A549 (cell line): ENCODE results near the gene HDAC5. TPM values are rescaled to one million over a fixed set of nuclear protein-coding genes. Genes with fewer than 3 reads are reported as not detected.

Experiments
- ATAC-seq, 2 experiments: fragments of 200-7000 bp in 1 of 2; fragments of >200 bp in 1 of 2; cut with Nextera tagmentation in 1 of 2; cut with Tn5 transposase in 1 of 2; 3 replicates each; pipeline versions ENCODE4 v1.8.0 to v1.9.1; 2018 to 2020; ENCODE audit warnings: mild to moderate bottlenecking in 1 of 2, moderate library complexity in 1 of 2
- CTCF ChIA-PET: fragments of 300-600 bp; sonication (Branson Sonifier 250); formaldehyde crosslinking; extraction: SDS; loops from one replicate; lab custom pipeline; 2021; ENCODE audit warnings: antibody characterized with exemption, inconsistent platforms; lab: Yijun Ruan, JAX
- POLR2A ChIA-PET: fragments of 350-600 bp; formaldehyde crosslinking; extraction: SDS; loops from one replicate; lab custom pipeline; 2021; ENCODE audit warnings: antibody characterized with exemption, inconsistent platforms; lab: Yijun Ruan, JAX
- DNase-seq, 2 experiments: peaks; one replicate each; pipeline versions ENCODE4 v3.0.0 to v3.0.0-alpha.2; 2011 to 2016; ENCODE audit warnings: low read depth in 1 of 2, low spot score in 1 of 2
- FAIRE-seq: peaks from 2 replicates; lab custom pipeline; 2011; peaks lifted over from hg19 to GRCh38; lab: Jason Lieb, UNC
- H3K27ac ChIP-seq, 2 experiments: fragments of >200 bp; sonication (Bioruptor Twin); formaldehyde crosslinking; 3 replicates each; pipeline ENCODE4 v1.5.1; 2016 to 2017
- H3K4me1 ChIP-seq: fragments of >200 bp; sonication (Bioruptor Twin); formaldehyde crosslinking; 3 replicates; pipeline ENCODE4 v1.6.1; 2016
- H3K4me2 ChIP-seq: fragments of >200 bp; sonication (Bioruptor Twin); formaldehyde crosslinking; 3 replicates; pipeline ENCODE4 v1.6.1; 2016
- H3K4me3 ChIP-seq: fragments of >200 bp; sonication (Bioruptor Twin); formaldehyde crosslinking; 3 replicates; pipeline ENCODE4 v1.5.1; 2016
- H3K9me3 ChIP-seq: fragments of >200 bp; sonication (Bioruptor Twin); formaldehyde crosslinking; 3 replicates; pipeline ENCODE4 v1.6.1; 2016
- ATOH8 ChIP-seq: fragments of 250-450 bp; sonication (Bioruptor Pico); IDR thresholded peaks from 2 replicates; pipeline ENCODE4 v1.5.0; 2020; ENCODE audit warnings: low read depth, mild to moderate bottlenecking, moderate library complexity
- BCL3 ChIP-seq: fragments of >200 bp; sonication (Bioruptor Twin); formaldehyde crosslinking; IDR thresholded peaks from 3 replicates; pipeline ENCODE4 v1.6.1; 2016
- CBX2 ChIP-seq: fragments of 200-600 bp; sonication (generic); IDR thresholded peaks from 2 replicates; pipeline ENCODE4 v1.6.1; 2016; ENCODE audit warnings: low read depth, mild to moderate bottlenecking, borderline replicate concordance
- CEBPB ChIP-seq, 2 experiments: fragments of >200 bp in 1 of 2; sonication (Bioruptor Twin) in 1 of 2; formaldehyde crosslinking in 1 of 2; IDR thresholded peaks; 2 replicates each; pipeline ENCODE4 v1.6.1; 2012 to 2016
- CHD4 ChIP-seq: fragments of 200-600 bp; sonication (generic); IDR thresholded peaks from 2 replicates; pipeline ENCODE4 v1.6.1; 2016; ENCODE audit warnings: antibody characterized with exemption, mild to moderate bottlenecking, borderline replicate concordance
- EP300 ChIP-seq, 2 experiments: fragments of >200 bp; sonication (Bioruptor Twin); formaldehyde crosslinking; IDR thresholded peaks; 2 replicates in 1 of 2; 3 replicates in 1 of 2; pipeline ENCODE4 v1.6.1; 2016 to 2017
- ESRRA ChIP-seq: fragments of 150-350 bp; IDR thresholded peaks from 2 replicates; pipeline ENCODE4 v1.6.1; 2014; ENCODE audit warnings: mild to moderate bottlenecking, low read length, borderline replicate concordance
- FOSL2 ChIP-seq, 2 experiments: fragments of 450-650 bp in 1 of 2; fragments of >200 bp in 1 of 2; sonication (Bioruptor Twin) in 1 of 2; formaldehyde crosslinking; IDR thresholded peaks; 2 replicates each; pipeline versions ENCODE4 v1.5.0 to v1.6.1; 2016 to 2020; ENCODE audit warnings: mild to moderate bottlenecking in 1 of 2, moderate library complexity in 1 of 2
- FOXS1 ChIP-seq: fragments of 250-450 bp; sonication (Bioruptor Pico); IDR thresholded peaks from 2 replicates; pipeline ENCODE4 v1.5.0; 2020; ENCODE audit warnings: mild to moderate bottlenecking, moderate library complexity
- GATA3 ChIP-seq: IDR thresholded peaks from 2 replicates; pipeline ENCODE4 v1.6.1; 2012; ENCODE audit warnings: borderline replicate concordance
- HEYL ChIP-seq: fragments of 250-450 bp; sonication (Bioruptor Pico); IDR thresholded peaks from 2 replicates; pipeline ENCODE4 v1.8.0; 2021; ENCODE audit warnings: mild to moderate bottlenecking, moderate library complexity
- HOXB5 ChIP-seq: fragments of 250-450 bp; sonication (Bioruptor Pico); IDR thresholded peaks from 2 replicates; pipeline ENCODE4 v1.5.0; 2020; ENCODE audit warnings: mild to moderate bottlenecking, moderate library complexity
- JUN ChIP-seq, 2 experiments: fragments of >200 bp; sonication (Bioruptor Twin); formaldehyde crosslinking; IDR thresholded peaks; 2 replicates in 1 of 2; 3 replicates in 1 of 2; pipeline ENCODE4 v1.6.1; 2016 to 2017
- JUNB ChIP-seq: fragments of >200 bp; sonication (Bioruptor Twin); formaldehyde crosslinking; IDR thresholded peaks from 2 replicates; pipeline ENCODE4 v1.6.1; 2016
- MAFK ChIP-seq: fragments of 450-650 bp; IDR thresholded peaks from 2 replicates; pipeline ENCODE4 v1.6.1; 2014; ENCODE audit not compliant: partially characterized antibody
- MAZ ChIP-seq: fragments of 150-350 bp; IDR thresholded peaks from 2 replicates; pipeline ENCODE4 v1.6.1; 2014; ENCODE audit warnings: antibody characterized with exemption, low read depth, low read length, borderline replicate concordance
- MYC ChIP-seq: IDR thresholded peaks from 2 replicates; pipeline ENCODE4 v1.6.1; 2012; ENCODE audit warnings: mild to moderate bottlenecking, inconsistent platforms, low read length, improper control_type of control experiment, borderline replicate concordance
- NR3C1 ChIP-seq: fragments of >200 bp; sonication (Bioruptor Twin); formaldehyde crosslinking; IDR thresholded peaks from 3 replicates; pipeline ENCODE4 v1.6.1; 2017
- PHF8 ChIP-seq: fragments of 200-600 bp; sonication (generic); IDR thresholded peaks from 2 replicates; pipeline ENCODE4 v1.6.1; 2016; ENCODE audit warnings: low read depth, mild to moderate bottlenecking, antibody characterized with exemption, moderate library complexity, borderline replicate concordance
- POLR2AphosphoS2 ChIP-seq: conservative IDR thresholded peaks from 2 replicates; pipeline ENCODE4 v1.6.1; 2012; ENCODE audit warnings: low read length, improper control_type of control experiment, inconsistent platforms
- RARB ChIP-seq: fragments of 250-450 bp; sonication (Bioruptor Pico); IDR thresholded peaks from 2 replicates; pipeline ENCODE4 v1.8.0; 2021; ENCODE audit warnings: mild to moderate bottlenecking, moderate library complexity
- RCOR1 ChIP-seq: fragments of 150-350 bp; IDR thresholded peaks from 2 replicates; pipeline ENCODE4 v1.6.1; 2014; ENCODE audit warnings: antibody characterized with exemption, low read length, low read depth
- TFCP2L1 ChIP-seq: fragments of 250-450 bp; sonication (Bioruptor Pico); IDR thresholded peaks from 2 replicates; pipeline ENCODE4 v1.5.0; 2021; ENCODE audit warnings: mild to moderate bottlenecking
- TP53 ChIP-seq: fragments of 250-450 bp; sonication (Bioruptor Pico); IDR thresholded peaks from 2 replicates; pipeline ENCODE4 v1.5.0; 2021; ENCODE audit warnings: mild to moderate bottlenecking, moderate library complexity
- ZFP36 ChIP-seq: fragments of 450-650 bp; IDR thresholded peaks from 2 replicates; pipeline ENCODE4 v1.6.1; 2014; ENCODE audit warnings: borderline replicate concordance; ENCODE audit not compliant: partially characterized antibody
- WGBS: methylation state at CpG from one replicate; pipeline ENCODE4 v1.1.6; 2017; ENCODE audit errors: missing lambda C conversion rate; 5-methylcytosine and 5-hydroxymethylcytosine counted together
- polyA plus RNA-seq, 4 experiments: library from polyadenylated mRNA; depleted of rRNA in 3 of 4; stranded (reverse); fragments of >200 nt; fragmentation: RNase III in 1 of 4; extraction: RNeasy Plus Mini Kit Qiagen cat#74134 plus additional on column Dnase treatment in 1 of 4; gene quantifications; 2 replicates in 3 of 4; 3 replicates in 1 of 4; pipeline ENCODE4 v1.2.3, GENCODE V29; 2011 to 2017
- TF ChIP-seq, protein P1 (sequence below): fragments of >200 bp; sonication (Bioruptor Twin); formaldehyde crosslinking; IDR thresholded peaks from 3 replicates; pipeline ENCODE4 v1.5.1; 2016

HDAC5 gene
- polyA plus RNA-seq, 2 of the 4 experiments (the other 2 are of a cell fraction) = 3.1 to 7.1 TPM

DNA sequence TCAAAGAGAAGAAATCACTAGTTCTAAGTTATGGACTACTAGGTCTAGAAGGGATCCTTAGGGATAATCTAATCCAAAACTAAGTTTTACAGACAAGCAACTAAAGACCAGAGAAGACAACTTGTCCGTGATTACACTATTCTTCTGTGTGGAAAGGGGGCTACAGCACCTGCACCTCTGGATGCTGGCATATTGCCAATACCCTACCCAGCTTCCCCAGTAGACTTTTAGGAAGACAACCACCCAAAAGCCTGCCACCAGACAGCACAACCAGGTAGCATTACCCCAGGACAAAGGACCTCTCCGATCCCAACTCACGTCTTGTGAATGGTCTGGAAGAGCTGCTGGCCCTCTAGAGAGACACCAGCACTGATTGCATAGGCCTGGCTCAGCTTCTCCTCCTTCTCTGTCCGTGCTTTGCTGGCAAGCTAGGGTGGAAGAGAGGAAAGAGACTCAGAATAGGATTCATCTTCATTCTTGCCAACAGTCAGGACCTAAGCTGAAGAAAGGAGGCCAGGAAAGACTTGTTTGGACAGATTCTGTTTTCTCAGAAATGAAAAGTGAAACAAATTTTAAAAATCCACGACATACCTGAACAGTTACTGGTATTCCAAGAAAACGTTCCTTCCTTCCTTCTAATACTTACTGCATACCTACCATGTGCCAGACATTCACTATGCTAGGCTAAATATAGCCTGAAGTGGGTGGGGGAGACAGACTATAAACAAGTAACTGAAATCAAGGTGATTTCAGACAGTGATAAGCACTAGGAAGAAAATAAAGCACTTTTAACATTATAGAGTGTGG, 83.4 kb downstream of the HDAC5 start:
- peaks cover 11% of the 10 kb centered on the region for H3K4me1 ChIP-seq
- DNase-seq (no peak), FAIRE-seq (no peak), ATAC-seq (no peak)
- H3K9me3 ChIP-seq = no peaks in the 10 kb centered on the region
- ChIA-PET POLR2A (no interaction called here), CTCF (interaction anchor here (0.6 to 8.6 kb wide), 12 partner anchors 11 to 162 kb away, joined by 3 to 145 read pairs (median 10); partner anchors contain the start of gene PPY)
- no peak for TF ChIP-seq EP300 (IDR thresholded peaks at IDR 0.05)
- TF ChIP-seq MAZ = no peak
- no peak for TF ChIP-seq TP53 (CRISPR knock-in tag)
- no peak for TF ChIP-seq POLR2AphosphoS2
- TF ChIP-seq ESRRA = no peak
- TF ChIP-seq BCL3 = no peak
- TF ChIP-seq HEYL = no peak
- TF ChIP-seq JUN (IDR thresholded peaks at IDR 0.05) = no peak
- TF ChIP-seq ATOH8 (CRISPR knock-in tag) = no peak
- TF ChIP-seq RARB (CRISPR knock-in tag) = no peak
- TF ChIP-seq, protein P1, sequence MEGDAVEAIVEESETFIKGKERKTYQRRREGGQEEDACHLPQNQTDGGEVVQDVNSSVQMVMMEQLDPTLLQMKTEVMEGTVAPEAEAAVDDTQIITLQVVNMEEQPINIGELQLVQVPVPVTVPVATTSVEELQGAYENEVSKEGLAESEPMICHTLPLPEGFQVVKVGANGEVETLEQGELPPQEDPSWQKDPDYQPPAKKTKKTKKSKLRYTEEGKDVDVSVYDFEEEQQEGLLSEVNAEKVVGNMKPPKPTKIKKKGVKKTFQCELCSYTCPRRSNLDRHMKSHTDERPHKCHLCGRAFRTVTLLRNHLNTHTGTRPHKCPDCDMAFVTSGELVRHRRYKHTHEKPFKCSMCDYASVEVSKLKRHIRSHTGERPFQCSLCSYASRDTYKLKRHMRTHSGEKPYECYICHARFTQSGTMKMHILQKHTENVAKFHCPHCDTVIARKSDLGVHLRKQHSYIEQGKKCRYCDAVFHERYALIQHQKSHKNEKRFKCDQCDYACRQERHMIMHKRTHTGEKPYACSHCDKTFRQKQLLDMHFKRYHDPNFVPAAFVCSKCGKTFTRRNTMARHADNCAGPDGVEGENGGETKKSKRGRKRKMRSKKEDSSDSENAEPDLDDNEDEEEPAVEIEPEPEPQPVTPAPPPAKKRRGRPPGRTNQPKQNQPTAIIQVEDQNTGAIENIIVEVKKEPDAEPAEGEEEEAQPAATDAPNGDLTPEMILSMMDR = no peak
- no peak for TF ChIP-seq PHF8
- TF ChIP-seq GATA3 = no peak
- TF ChIP-seq ZFP36 = no peak
- 87% methylated on average over 6 of the region's 6 CpGs for WGBS
- no peak overlapping the region for H3K4me2 ChIP-seq
- H3K27ac ChIP-seq = no peak overlapping the region
- no peak overlapping the region for H3K4me3 ChIP-seq

DNA sequence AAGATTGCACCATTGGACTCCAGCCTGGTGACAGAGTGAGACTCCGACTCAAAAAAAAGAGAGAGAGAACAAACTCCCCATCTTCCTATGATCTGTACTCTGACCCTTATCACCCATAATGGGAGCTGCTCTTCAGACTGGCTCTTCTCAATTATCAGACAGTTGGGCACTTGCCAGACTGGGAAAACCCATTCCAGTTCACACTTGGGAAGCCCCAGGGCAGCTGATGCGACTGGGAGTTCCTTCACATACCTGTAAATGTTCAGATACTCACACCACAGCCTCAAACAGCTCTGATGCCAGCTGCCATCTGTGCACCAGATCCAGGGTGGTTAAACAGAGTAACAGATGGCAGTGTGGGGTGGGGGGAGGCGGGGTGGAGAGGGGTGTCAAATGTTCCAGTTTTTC, 84.8 kb downstream of the HDAC5 start:
- Histone ChIP-seq H3K4me1 (no peaks in the 10 kb centered on the region), H3K4me3 (no peak overlapping the region), H3K4me2 (no peak overlapping the region), H3K27ac (no peak overlapping the region), H3K9me3 (no peaks in the 10 kb centered on the region)
- TF ChIP-seq CBX2 (no peak), BCL3 (no peak), CEBPB (IDR thresholded peaks at IDR 0.05) (no peak), RCOR1 (no peak), FOXS1 (CRISPR knock-in tag) (no peak), HEYL (no peak), CHD4 (no peak), FOSL2 (IDR thresholded peaks at IDR 0.05) (no peak), FOSL2 (CRISPR knock-in tag; IDR thresholded peaks at IDR 0.05) (no peak), JUNB (no peak), NR3C1 (no peak), MAFK (no peak), MYC (no peak), TFCP2L1 (CRISPR knock-in tag) (no peak), PHF8 (no peak), HOXB5 (CRISPR knock-in tag) (no peak)
- ATAC-seq (no peak), DNase-seq (no peak), FAIRE-seq (no peak)
- POLR2A ChIA-PET = interaction anchor here (0.8 kb wide), 1 partner anchor 32 kb away, joined by 3 read pairs; no protein-coding TSS in a partner anchor
- CTCF ChIA-PET = interaction anchor here (0.6 to 8.6 kb wide), 12 partner anchors 12 to 337 kb away, joined by 3 to 145 read pairs (median 4); partner anchors contain the start of gene PPY
- WGBS = 90% methylated on average over 3 of the region's 3 CpGs
